Measurements from ENCODE around the gene PMF1. TPM values are rescaled to one million over a fixed set of nuclear protein-coding genes. Genes with fewer than 3 reads are reported as not detected.

Gene PMF1
- polyA plus RNA-seq, 4 donors = 53.5 to 65.9 (median 62.2) TPM

DNA sequence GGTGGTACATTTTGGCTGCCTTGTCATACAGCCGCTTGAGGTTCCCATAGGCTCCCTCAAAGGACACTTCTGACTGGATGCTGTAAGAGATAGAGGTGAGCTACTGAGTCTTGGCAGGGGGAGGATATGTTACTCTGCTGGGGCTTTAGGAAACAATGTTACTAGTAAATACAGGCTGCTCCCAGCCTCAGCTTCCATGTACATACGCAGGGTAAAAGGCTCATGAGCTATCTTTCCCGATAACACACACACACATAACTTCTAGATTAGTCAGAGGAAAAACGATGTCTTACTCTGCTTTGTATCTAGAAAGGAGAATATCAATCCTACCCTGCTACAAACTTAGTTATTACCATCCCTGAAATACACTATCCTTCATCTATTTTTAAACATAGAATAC, 55.5 kb downstream of the PMF1 start:
- WGBS, 3 donors = 83 to 94% (median 92%) methylated on average over 4 of the region's 4 CpGs
- DNase-seq (no peak), FAIRE-seq (no peak)
- H3K27me3 ChIP-seq (ENCODE audit: control insufficient read depth in 3 of 3, insufficient read depth in 3 of 3, low read length in 3 of 3) = no peaks in the 10 kb centered on the region
- no peak overlapping the region for H3K4me3 ChIP-seq (ENCODE audit: low read depth in 1 of 3, low read length in 3 of 3)
- no peaks in the 10 kb centered on the region for H3K9me3 ChIP-seq (ENCODE audit: control insufficient read depth in 2 of 2, insufficient read depth in 1 of 2, low read depth in 1 of 2, low read length in 1 of 2)
- H3K27ac ChIP-seq (ENCODE audit: low read depth in 1 of 3, low read length in 2 of 3) = no peak overlapping the region
- H3K36me3 ChIP-seq (ENCODE audit: control insufficient read depth in 3 of 3, insufficient read depth in 2 of 3, low read depth in 1 of 3, low read length in 3 of 3) = peaks cover 34 to 77% (median 37%) of the 10 kb centered on the region in 3 donors
- no peaks in the 10 kb centered on the region for H3K4me1 ChIP-seq (ENCODE audit: control insufficient read depth in 3 of 3, insufficient read depth in 2 of 3, low read depth in 1 of 3, low read length in 2 of 3)

DNA sequence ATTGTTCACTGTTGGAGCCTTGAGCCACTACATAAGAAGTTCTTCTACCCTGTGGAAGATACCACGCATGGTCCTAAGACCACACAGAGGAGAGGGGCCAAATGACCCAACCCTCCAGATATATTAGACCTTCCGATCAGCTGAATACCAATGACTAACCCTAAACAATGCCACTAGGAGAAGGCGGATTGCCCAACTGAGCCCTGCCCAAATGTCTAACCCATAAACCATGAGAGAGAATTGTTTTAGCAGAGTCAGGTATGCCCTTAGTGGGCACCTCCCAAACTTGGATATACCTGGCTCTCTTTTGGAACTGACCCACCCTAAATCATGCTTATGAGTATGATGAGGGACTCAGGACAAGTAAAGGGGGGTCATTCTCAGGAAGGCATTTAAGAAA, 57.5 kb downstream of the PMF1 start:
- no peaks in the 10 kb centered on the region for H3K27me3 ChIP-seq (ENCODE audit: control insufficient read depth in 3 of 3, insufficient read depth in 3 of 3, low read length in 3 of 3)
- no peaks in the 10 kb centered on the region for H3K9me3 ChIP-seq (ENCODE audit: control insufficient read depth in 2 of 2, insufficient read depth in 1 of 2, low read depth in 1 of 2, low read length in 1 of 2)
- FAIRE-seq (no peak), DNase-seq (no peak)
- WGBS, 3 donors = 97% methylated on average over 3 of the region's 3 CpGs
- peaks cover 40 to 81% (median 44%) of the 10 kb centered on the region in 3 donors for H3K36me3 ChIP-seq (ENCODE audit: control insufficient read depth in 3 of 3, insufficient read depth in 2 of 3, low read depth in 1 of 3, low read length in 3 of 3)
- no peaks in the 10 kb centered on the region for H3K4me1 ChIP-seq (ENCODE audit: control insufficient read depth in 3 of 3, insufficient read depth in 2 of 3, low read depth in 1 of 3, low read length in 2 of 3)
- H3K27ac ChIP-seq (ENCODE audit: low read depth in 1 of 3, low read length in 2 of 3) = no peak overlapping the region
- H3K4me3 ChIP-seq (ENCODE audit: low read depth in 1 of 3, low read length in 3 of 3) = no peak overlapping the region

DNA sequence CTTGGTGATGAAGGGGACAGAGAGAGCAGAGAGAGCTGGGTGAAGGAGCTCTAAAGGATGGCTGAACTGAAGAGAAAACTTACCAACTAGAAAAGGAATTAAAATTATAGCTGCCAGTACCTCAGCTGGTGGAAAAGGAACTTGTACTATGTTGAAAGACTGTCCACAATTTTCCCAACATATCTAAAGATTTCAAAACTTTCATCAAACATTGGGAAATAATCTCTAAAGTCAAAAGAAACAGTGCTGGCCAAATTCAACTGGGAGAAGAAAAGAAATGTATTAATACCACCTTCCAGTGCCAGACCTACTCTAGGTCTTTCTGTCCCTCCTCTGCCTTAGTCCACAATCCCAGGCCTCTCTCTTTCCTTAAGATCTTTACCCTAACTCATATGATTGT, 63.7 kb downstream of the PMF1 start:
- no peaks in the 10 kb centered on the region for H3K9me3 ChIP-seq (ENCODE audit: control insufficient read depth in 2 of 2, insufficient read depth in 1 of 2, low read depth in 1 of 2, low read length in 1 of 2)
- peaks cover 32 to 65% (median 40%) of the 10 kb centered on the region in 3 donors for H3K36me3 ChIP-seq (ENCODE audit: control insufficient read depth in 3 of 3, insufficient read depth in 2 of 3, low read depth in 1 of 3, low read length in 3 of 3)
- DNase-seq (no peak), FAIRE-seq (no peak)
- H3K27ac ChIP-seq (ENCODE audit: low read depth in 1 of 3, low read length in 2 of 3) = no peak overlapping the region
- no peak overlapping the region for H3K4me3 ChIP-seq (ENCODE audit: low read depth in 1 of 3, low read length in 3 of 3)
- peaks cover 4 to 9% (median 5%) of the 10 kb centered on the region in 3 donors for H3K4me1 ChIP-seq (ENCODE audit: control insufficient read depth in 3 of 3, insufficient read depth in 2 of 3, low read depth in 1 of 3, low read length in 2 of 3)
- no peaks in the 10 kb centered on the region for H3K27me3 ChIP-seq (ENCODE audit: control insufficient read depth in 3 of 3, insufficient read depth in 3 of 3, low read length in 3 of 3)

DNA sequence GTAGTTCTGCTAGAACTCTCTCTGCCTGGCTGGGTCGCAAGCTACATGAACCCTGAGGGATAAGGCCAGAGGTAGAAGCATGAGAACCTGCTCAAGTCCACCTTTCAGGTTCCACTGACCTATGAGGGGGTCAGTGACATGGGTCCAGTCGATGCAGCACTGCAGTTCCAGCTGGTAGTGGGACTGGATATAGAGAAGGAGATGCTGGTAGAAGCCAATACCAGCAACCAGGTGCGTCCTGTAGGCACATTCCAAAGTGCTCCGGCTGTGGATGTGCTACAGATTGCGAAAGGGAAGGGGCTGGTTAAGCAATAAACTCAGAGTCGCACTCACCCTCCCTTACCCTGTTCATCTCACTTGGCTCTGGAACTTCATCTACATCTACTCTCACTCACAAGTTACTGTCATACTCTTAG, 64.2 kb downstream of the PMF1 start:
- no peaks in the 10 kb centered on the region for H3K27me3 ChIP-seq (ENCODE audit: control insufficient read depth in 3 of 3, insufficient read depth in 3 of 3, low read length in 3 of 3)
- H3K9me3 ChIP-seq (ENCODE audit: control insufficient read depth in 2 of 2, insufficient read depth in 1 of 2, low read depth in 1 of 2, low read length in 1 of 2) = no peaks in the 10 kb centered on the region
- H3K4me1 ChIP-seq (ENCODE audit: control insufficient read depth in 3 of 3, insufficient read depth in 2 of 3, low read depth in 1 of 3, low read length in 2 of 3) = peaks cover 4 to 13% (median 5%) of the 10 kb centered on the region in 3 donors
- FAIRE-seq (no peak), DNase-seq (no peak)
- 63 to 83% (median 79%) methylated on average over 6 of the region's 6 CpGs for WGBS, 3 donors
- H3K36me3 ChIP-seq (ENCODE audit: control insufficient read depth in 3 of 3, insufficient read depth in 2 of 3, low read depth in 1 of 3, low read length in 3 of 3) = peaks cover 32 to 63% (median 38%) of the 10 kb centered on the region in 3 donors
- no peak overlapping the region for H3K27ac ChIP-seq (ENCODE audit: low read depth in 1 of 3, low read length in 2 of 3)
- H3K4me3 ChIP-seq (ENCODE audit: low read depth in 1 of 3, low read length in 3 of 3) = no peak overlapping the region

DNA sequence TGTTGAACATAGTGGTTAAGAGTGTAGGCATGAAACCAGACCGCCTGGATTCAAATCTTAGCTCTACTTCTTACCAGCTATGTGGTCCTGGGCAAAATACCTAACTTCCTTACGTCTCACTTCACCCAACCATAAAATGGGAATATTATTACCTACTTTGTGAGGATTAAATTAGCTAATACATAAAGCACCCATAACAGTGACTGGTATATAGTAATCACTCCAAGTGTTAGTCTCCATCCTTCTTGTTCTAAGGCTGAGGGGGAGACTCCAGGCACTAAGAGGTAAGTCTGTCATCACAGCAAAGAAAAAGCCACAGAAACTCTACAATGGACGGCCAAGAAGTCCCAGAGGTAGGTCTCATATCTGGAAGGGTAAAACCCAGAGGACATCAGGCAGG, 67.0 kb downstream of the PMF1 start:
- Histone ChIP-seq H3K9me3 (ENCODE audit: control insufficient read depth in 2 of 2, insufficient read depth in 1 of 2, low read depth in 1 of 2, low read length in 1 of 2) (no peaks in the 10 kb centered on the region), H3K4me1 (ENCODE audit: control insufficient read depth in 3 of 3, insufficient read depth in 2 of 3, low read depth in 1 of 3, low read length in 2 of 3) (peaks cover 4 to 31% (median 5%) of the 10 kb centered on the region in 3 donors), H3K36me3 (ENCODE audit: control insufficient read depth in 3 of 3, insufficient read depth in 2 of 3, low read depth in 1 of 3, low read length in 3 of 3) (peaks cover 12 to 40% (median 25%) of the 10 kb centered on the region in 3 donors), H3K27me3 (ENCODE audit: control insufficient read depth in 3 of 3, insufficient read depth in 3 of 3, low read length in 3 of 3) (no peaks in the 10 kb centered on the region), H3K4me3 (ENCODE audit: low read depth in 1 of 3, low read length in 3 of 3) (no peak overlapping the region), H3K27ac (ENCODE audit: low read depth in 1 of 3, low read length in 2 of 3) (no peak overlapping the region)
- DNase-seq (no peak), FAIRE-seq (no peak)
- WGBS, 3 donors = 88 to 95% (median 91%) methylated on average over 3 of the region's 3 CpGs

DNA sequence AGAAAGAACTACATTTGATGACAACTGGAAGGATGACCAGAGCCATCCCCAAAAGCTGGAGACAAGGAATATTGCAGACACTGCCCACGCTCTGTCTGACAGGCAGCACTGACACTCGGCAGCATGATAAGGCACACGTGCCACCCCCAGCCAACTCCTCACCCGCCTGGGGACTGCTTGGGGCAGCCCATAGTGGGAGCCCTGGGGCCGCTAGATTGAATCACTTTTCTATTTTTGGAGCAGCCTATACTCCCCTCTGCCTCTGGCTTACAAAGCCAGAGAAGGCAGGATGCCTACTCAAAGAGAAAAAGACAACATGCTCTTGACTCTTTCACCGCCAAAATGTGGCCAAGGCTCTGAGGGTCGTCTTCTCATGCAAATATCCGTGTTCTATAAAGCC, 68.5 kb downstream of the PMF1 start:
- Histone ChIP-seq H3K36me3 (ENCODE audit: control insufficient read depth in 3 of 3, insufficient read depth in 2 of 3, low read depth in 1 of 3, low read length in 3 of 3) (peaks cover 2 to 42% (median 19%) of the 10 kb centered on the region in 3 donors), H3K9me3 (ENCODE audit: control insufficient read depth in 2 of 2, insufficient read depth in 1 of 2, low read depth in 1 of 2, low read length in 1 of 2) (no peaks in the 10 kb centered on the region), H3K27ac (ENCODE audit: low read depth in 1 of 3, low read length in 2 of 3) (peak overlapping the region in 1 of 3 donors; percentile 88), H3K27me3 (ENCODE audit: control insufficient read depth in 3 of 3, insufficient read depth in 3 of 3, low read length in 3 of 3) (no peaks in the 10 kb centered on the region), H3K4me1 (ENCODE audit: control insufficient read depth in 3 of 3, insufficient read depth in 2 of 3, low read depth in 1 of 3, low read length in 2 of 3) (peaks cover 4 to 31% (median 5%) of the 10 kb centered on the region in 3 donors), H3K4me3 (ENCODE audit: low read depth in 1 of 3, low read length in 3 of 3) (peak overlapping the region in 2 of 3 donors; percentile 78 to 89)
- DNase-seq (no peak), FAIRE-seq (no peak)
- 12 to 19% (median 17%) methylated on average over 8 of the region's 8 CpGs for WGBS, 3 donors

DNA sequence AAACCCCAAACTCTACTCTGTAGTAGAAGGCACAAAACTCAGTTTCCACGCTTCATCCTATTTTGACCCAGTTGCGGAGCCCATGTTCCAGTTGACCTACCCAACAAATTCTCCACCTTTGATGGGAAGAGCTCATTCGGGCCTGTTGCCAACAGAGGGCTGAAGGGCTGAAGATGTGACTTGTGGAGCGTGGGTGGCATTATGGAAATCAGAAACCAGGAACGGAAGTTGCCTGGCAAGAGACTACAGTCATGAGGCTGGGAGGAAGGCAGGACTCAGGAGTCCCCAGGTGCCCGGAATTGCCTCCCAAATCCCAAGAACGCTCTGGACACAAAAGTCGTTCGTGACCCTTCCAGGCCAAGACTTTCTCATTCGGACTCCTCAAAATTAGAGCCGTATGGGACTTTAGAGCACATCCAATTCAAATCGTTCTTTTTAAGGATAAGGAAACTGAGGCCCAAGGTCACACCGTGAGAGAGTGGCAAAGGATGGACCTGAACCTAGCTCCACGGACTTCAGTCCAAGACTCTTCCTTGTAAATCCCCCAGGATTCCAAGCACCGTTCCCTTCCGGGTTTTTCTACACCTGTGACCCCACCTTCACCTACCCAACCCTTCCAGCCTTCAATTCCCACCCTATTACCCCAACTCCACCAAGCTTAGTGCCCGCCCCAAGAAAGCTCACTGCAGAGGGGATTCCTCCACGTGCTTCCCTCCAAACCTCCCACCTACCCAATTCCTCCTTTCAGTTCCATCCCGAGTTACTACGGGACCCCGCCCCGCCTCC, 69.1 kb downstream of the PMF1 start:
- no peak for FAIRE-seq
- Histone ChIP-seq H3K36me3 (ENCODE audit: control insufficient read depth in 3 of 3, insufficient read depth in 2 of 3, low read depth in 1 of 3, low read length in 3 of 3) (peaks cover 0 to 41% (median 17%) of the 10 kb centered on the region in 3 donors), H3K9me3 (ENCODE audit: control insufficient read depth in 2 of 2, insufficient read depth in 1 of 2, low read depth in 1 of 2, low read length in 1 of 2) (no peaks in the 10 kb centered on the region), H3K4me3 (ENCODE audit: low read depth in 1 of 3, low read length in 3 of 3) (peak overlapping the region; percentile 58 to 89 (median 78)), H3K27ac (ENCODE audit: low read depth in 1 of 3, low read length in 2 of 3) (peak overlapping the region; percentile 88 to 95 (median 91)), H3K4me1 (ENCODE audit: control insufficient read depth in 3 of 3, insufficient read depth in 2 of 3, low read depth in 1 of 3, low read length in 2 of 3) (peaks cover 4 to 31% (median 5%) of the 10 kb centered on the region in 3 donors), H3K27me3 (ENCODE audit: control insufficient read depth in 3 of 3, insufficient read depth in 3 of 3, low read length in 3 of 3) (no peaks in the 10 kb centered on the region)
- DNase-seq = peak; percentile 86 to 88
- 5 to 7% (median 6%) methylated on average over 21 to 22 of the region's 22 CpGs for WGBS, 3 donors

DNA sequence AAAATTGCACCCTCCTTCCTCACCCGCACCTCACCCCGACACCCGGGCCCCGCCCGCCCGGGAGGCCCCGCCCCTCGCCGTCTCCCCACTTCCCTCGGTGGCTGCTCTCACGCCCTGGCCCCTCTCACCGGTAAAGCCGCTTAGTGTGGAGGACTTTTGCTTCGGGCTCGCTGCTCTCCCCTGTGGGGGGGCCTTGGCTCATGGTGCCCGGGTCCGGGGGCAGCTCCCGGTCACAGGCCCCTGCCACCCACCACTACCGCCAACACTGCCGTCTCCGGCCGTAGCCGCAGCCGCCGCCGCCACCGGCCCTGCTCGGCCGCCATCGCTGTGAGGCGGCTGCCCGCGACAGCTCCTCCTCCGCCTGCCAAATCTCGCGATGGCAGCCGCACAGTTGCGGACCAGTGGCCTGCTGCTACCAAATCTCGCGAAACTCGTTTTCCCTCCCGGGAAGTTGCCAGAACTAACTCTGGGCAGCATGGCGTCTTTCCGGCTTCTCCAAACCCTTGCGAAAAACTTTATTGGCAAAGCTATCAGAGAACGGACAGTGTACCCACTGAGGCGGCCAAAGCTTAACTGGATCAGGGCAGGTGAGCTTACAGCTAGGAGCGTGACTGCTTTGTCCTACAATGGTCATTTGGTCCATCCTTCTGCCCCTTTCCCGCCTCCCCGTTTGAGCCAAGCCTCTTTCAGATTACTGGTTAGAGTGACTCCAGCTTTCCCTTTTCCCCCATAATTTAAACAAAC, 69.8 kb downstream of the PMF1 start, which contains the start of gene SMG5:
SMG5 (minus strand) TSS at position 347 of the 744 bp plus-strand sequence; CDS start at position 202, 145 bp downstream.
- peak; percentile 99 for DNase-seq
- no peaks in the 10 kb centered on the region for H3K27me3 ChIP-seq (ENCODE audit: control insufficient read depth in 3 of 3, insufficient read depth in 3 of 3, low read length in 3 of 3)
- FAIRE-seq = no peak
- no peaks in the 10 kb centered on the region for H3K9me3 ChIP-seq (ENCODE audit: control insufficient read depth in 2 of 2, insufficient read depth in 1 of 2, low read depth in 1 of 2, low read length in 1 of 2)
- peaks cover 0 to 36% (median 13%) of the 10 kb centered on the region in 3 donors for H3K36me3 ChIP-seq (ENCODE audit: control insufficient read depth in 3 of 3, insufficient read depth in 2 of 3, low read depth in 1 of 3, low read length in 3 of 3)
- peak within 1 kb of the TSS; percentile 88 to 95 (median 91) for H3K27ac ChIP-seq (ENCODE audit: low read depth in 1 of 3, low read length in 2 of 3)
- peak within 1 kb of the TSS; percentile 58 to 89 (median 78) for H3K4me3 ChIP-seq (ENCODE audit: low read depth in 1 of 3, low read length in 3 of 3)
- H3K4me1 ChIP-seq (ENCODE audit: control insufficient read depth in 3 of 3, insufficient read depth in 2 of 3, low read depth in 1 of 3, low read length in 2 of 3) = peaks cover 4 to 31% (median 5%) of the 10 kb centered on the region in 3 donors
- 0 to 1% (median 1%) methylated on average over 46 to 50 of the region's 50 CpGs for WGBS, 3 donors

Data from small intestine (tissue), 7 donors.